Keratinocyte (primary cell): ENCODE data around the gene ZSCAN26. TPM values are rescaled to one million over a fixed set of nuclear protein-coding genes. Genes with fewer than 3 reads are reported as not detected.

ENCODE experiments used
- DNase-seq: peaks from one replicate; pipeline ENCODE4 v3.0.0-alpha.2; 2011; ENCODE audit warnings: low read depth, missing footprints, low spot score
- FAIRE-seq: peaks from 2 replicates; lab custom pipeline; 2011; peaks lifted over from hg19 to GRCh38; lab: Jason Lieb, UNC
- H2AFZ ChIP-seq: 2 replicates; pipeline ENCODE4 v1.6.0; 2012; ENCODE audit warnings: low read length, control low read depth, inconsistent platforms; ENCODE audit not compliant: control insufficient read depth
- H3K27ac ChIP-seq: 2 replicates; pipeline ENCODE4 v1.5.1; 2011; ENCODE audit warnings: low read length; ENCODE audit not compliant: control insufficient read depth, insufficient read depth
- H3K27me3 ChIP-seq: 3 replicates; pipeline ENCODE4 v1.6.0; 2011; ENCODE audit warnings: low read length; ENCODE audit not compliant: control insufficient read depth, insufficient read depth; ENCODE audit errors: extremely low read depth
- H3K36me3 ChIP-seq, 2 experiments: 2 replicates in 1 of 2; 3 replicates in 1 of 2; pipeline ENCODE4 v1.5.1; 2011; ENCODE audit warnings: low read length in 2 of 2, mild to moderate bottlenecking in 1 of 2; ENCODE audit not compliant: control insufficient read depth in 2 of 2, insufficient read depth in 2 of 2; ENCODE audit errors: extremely low read depth in 1 of 2
- H3K4me1 ChIP-seq: 3 replicates; pipeline ENCODE4 v1.5.1; 2011; ENCODE audit warnings: low read length; ENCODE audit not compliant: control insufficient read depth, insufficient read depth; ENCODE audit errors: extremely low read depth
- H3K4me2 ChIP-seq: 3 replicates; pipeline ENCODE4 v1.6.0; 2011; ENCODE audit warnings: low read depth, low read length; ENCODE audit not compliant: control insufficient read depth, insufficient read depth; ENCODE audit errors: extremely low read depth
- H3K4me3 ChIP-seq, 3 experiments: fragments of 200-600 bp in 1 of 3; sonication (generic) in 1 of 3; 2 replicates in 2 of 3; 3 replicates in 1 of 3; pipeline ENCODE4 v1.5.1; 2011 to 2016; ENCODE audit warnings: low read length in 3 of 3, mild to moderate bottlenecking in 3 of 3, control low read depth in 2 of 3, inconsistent platforms in 1 of 3, low read depth in 1 of 3, mixed read lengths in 1 of 3, mixed run types in 1 of 3, moderate library complexity in 1 of 3; ENCODE audit not compliant: control insufficient read depth in 2 of 3, insufficient read depth in 2 of 3; ENCODE audit errors: extremely low read depth in 1 of 3
- H3K79me2 ChIP-seq: 2 replicates; pipeline ENCODE4 v1.6.0; 2012; ENCODE audit warnings: low read length; ENCODE audit not compliant: control insufficient read depth, insufficient read depth
- H3K9ac ChIP-seq: 3 replicates; pipeline ENCODE4 v1.6.0; 2011; ENCODE audit warnings: low read length; ENCODE audit not compliant: control insufficient read depth, insufficient read depth; ENCODE audit errors: extremely low read depth
- H3K9me1 ChIP-seq: 3 replicates; pipeline ENCODE4 v1.6.0; 2011; ENCODE audit warnings: low read length; ENCODE audit not compliant: control insufficient read depth, insufficient read depth; ENCODE audit errors: extremely low read depth
- H3K9me3 ChIP-seq: 2 replicates; pipeline ENCODE4 v1.5.1; 2012; ENCODE audit warnings: low read depth, low read length; ENCODE audit not compliant: control insufficient read depth
- H4K20me1 ChIP-seq: 3 replicates; pipeline ENCODE4 v1.6.0; 2011; ENCODE audit warnings: low read length; ENCODE audit not compliant: control insufficient read depth, insufficient read depth; ENCODE audit errors: extremely low read depth
- CTCF ChIP-seq, 3 experiments: IDR thresholded peaks in 1 of 3; conservative IDR thresholded peaks in 1 of 3; optimal IDR thresholded peaks in 1 of 3; 2 replicates in 2 of 3; 3 replicates in 1 of 3; pipeline versions ENCODE3 to v1.5.1; 2011; ENCODE audit warnings: low read length in 3 of 3, mild to moderate bottlenecking in 3 of 3, moderate library complexity in 2 of 3, control low read depth in 1 of 3, inconsistent platforms in 1 of 3; ENCODE audit not compliant: insufficient read depth in 2 of 3; ENCODE audit errors: extremely low read depth in 1 of 3
- EZH2 ChIP-seq: IDR thresholded peaks from one replicate; pipeline ENCODE4 v1.6.1; 2012; ENCODE audit warnings: inconsistent platforms, mild to moderate bottlenecking, low read length, moderate library complexity
- dilution Hi-C: fragments of 300-500 bp; cut with MboI; formaldehyde crosslinking; loops from one replicate; pipeline ENCODE4 v1.7.0; 2020; ENCODE audit warnings: low sequenced_read_pairs; ENCODE audit not compliant: extremely low pct_ligation_motif_present
- polyA plus RNA-seq, 5 experiments: library from polyadenylated mRNA; depleted of rRNA in 3 of 5; stranded (reverse) in 3 of 5; stranded (forward) in 1 of 5; unstranded in 1 of 5; fragments of >200 nt; gene quantifications; 1 replicate in 1 of 5; 2 replicates in 3 of 5; 3 replicates in 1 of 5; pipeline versions ENCODE4 v1.2.1 to v1.2.3, GENCODE V29; 2011 to 2012; ENCODE audit warnings: missing spikeins in 2 of 5, low read depth in 1 of 5, low replicate concordance in 1 of 5

Gene ZSCAN26
- polyA plus RNA-seq, 1 donor (not counting 4 experiments of a cell fraction or from before 2014, with no cell fraction given): 9.8 TPM

- dilution Hi-C loops: no loop called here
- no peak overlapping the region for H3K27ac ChIP-seq
- H3K9ac ChIP-seq: no peak overlapping the region
These were observed 9.9 kb upstream of the ZSCAN26 start for GRCh38 chr6:28257042-28257441.

GRCh38 chr6:28258877-28259777 is 7.8 kb upstream of the ZSCAN26 start, which contains the start of gene NKAPL:
Gene NKAPL (plus strand): TSS chr6:28259297. CDS start chr6:28259372, 75 bp downstream.
- peak within 1 kb of the TSS; percentile 78 for H3K4me2 ChIP-seq

More at GRCh38 chr6:28257042-28257441, 9.9 kb upstream of the ZSCAN26 start:
- H2AFZ ChIP-seq: no peak overlapping the region
- DNase-seq: no peak
- peaks cover 11% of the 10 kb centered on the region for H3K4me1 ChIP-seq
- no peaks in the 10 kb centered on the region for H3K36me3 ChIP-seq
- H3K4me2 ChIP-seq: no peak overlapping the region
- TF ChIP-seq EZH2: no peak
- TF ChIP-seq CTCF (optimal IDR thresholded peaks at IDR 0.05 in 1 of 3, IDR thresholded peaks at IDR 0.05 in 1 of 3, conservative IDR thresholded peaks at IDR 0.05 in 1 of 3; ENCODE audit: extremely low read depth in 1 of 3, insufficient read depth in 2 of 3, low read length in 3 of 3): no peak
- peaks cover 4% of the 10 kb centered on the region for H3K9me3 ChIP-seq
- no peaks in the 10 kb centered on the region for H3K9me1 ChIP-seq
- FAIRE-seq: no peak
- H4K20me1 ChIP-seq: no peaks in the 10 kb centered on the region
- no peak overlapping the region for H3K4me3 ChIP-seq
- H3K27me3 ChIP-seq: peaks cover 5% of the 10 kb centered on the region
- H3K79me2 ChIP-seq: no peaks in the 10 kb centered on the region

More at GRCh38 chr6:28258877-28259777, 7.8 kb upstream of the ZSCAN26 start, which contains the start of gene NKAPL:
- Histone ChIP-seq H3K9me1 (no peaks in the 10 kb centered on the region), H3K36me3 (no peaks in the 10 kb centered on the region), H3K9ac (no peak within 1 kb of the TSS), H4K20me1 (no peaks in the 10 kb centered on the region), H3K27me3 (peaks cover 5% of the 10 kb centered on the region), H3K27ac (no peak within 1 kb of the TSS), H3K79me2 (no peaks in the 10 kb centered on the region), H3K4me1 (peaks cover 8% of the 10 kb centered on the region), H3K9me3 (peaks cover 4% of the 10 kb centered on the region), H3K4me3 (peak within 1 kb of the TSS; percentile 19 to 56 (median 21)), H2AFZ (peak within 1 kb of the TSS; percentile 91)
- FAIRE-seq (no peak), DNase-seq (no peak)
- TF ChIP-seq CTCF (optimal IDR thresholded peaks at IDR 0.05 in 1 of 3, IDR thresholded peaks at IDR 0.05 in 1 of 3, conservative IDR thresholded peaks at IDR 0.05 in 1 of 3; ENCODE audit: extremely low read depth in 1 of 3, insufficient read depth in 2 of 3, low read length in 3 of 3) (no peak), EZH2 (no peak)
- dilution Hi-C loops: no loop called here
